Right lobe of liver (tissue), 4 donors: Measurements from ENCODE around the gene CLCN7.

Source experiments
- POLR2A ChIP-seq: fragments of 450-650 bp; IDR thresholded peaks from one replicate; pipeline ENCODE4 v1.6.1; 2017; ENCODE audit warnings: antibody characterized with exemption, mild to moderate bottlenecking
- TF ChIP-seq, protein P1 (sequence below), 4 donors: fragments of 200-600 bp in 3 of 4; fragments of 450-650 bp in 1 of 4; IDR thresholded peaks; one replicate each; pipeline versions ENCODE4 v1.5.1 to v1.8.0; 2016 to 2022; ENCODE audit warnings: antibody characterized with exemption in 4 of 4, mild to moderate bottlenecking in 2 of 4
- donor health status: DM: no; HTN: no; CAD: no.
- donor health status: DM: no; HTN: no; CAD: no.
- donor health status: DM: no; HTN: yes; CAD: no.

DNA sequence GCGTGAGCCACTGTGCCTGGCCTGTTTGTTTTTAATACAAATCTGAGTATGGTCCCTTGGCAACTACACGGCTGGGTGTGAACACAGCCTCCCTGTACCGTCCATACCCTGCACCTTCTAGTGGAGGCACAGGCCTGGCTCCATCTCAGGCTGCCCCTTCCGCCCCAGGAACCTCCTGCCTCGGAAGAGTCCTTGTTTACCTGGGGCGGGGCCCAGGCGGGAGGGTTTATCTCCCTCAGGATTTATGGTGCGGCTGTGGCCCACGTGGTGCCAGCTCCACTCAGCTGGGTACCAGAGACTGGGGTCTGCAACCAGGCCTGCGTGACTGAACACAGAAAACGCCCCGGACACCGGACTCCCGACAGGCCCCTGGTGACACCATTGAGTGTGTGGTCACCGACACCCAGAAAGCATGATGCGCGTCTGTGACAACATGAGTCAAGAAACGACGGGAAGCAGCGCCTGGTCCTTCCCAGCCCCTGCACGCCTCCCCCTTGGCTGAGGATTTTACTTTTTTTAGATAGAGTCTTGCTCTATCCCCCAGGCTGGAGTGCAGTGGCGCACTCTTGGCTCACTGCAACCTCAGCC, 79.3 kb downstream of the CLCN7 start:
- TF ChIP-seq, protein P1, sequence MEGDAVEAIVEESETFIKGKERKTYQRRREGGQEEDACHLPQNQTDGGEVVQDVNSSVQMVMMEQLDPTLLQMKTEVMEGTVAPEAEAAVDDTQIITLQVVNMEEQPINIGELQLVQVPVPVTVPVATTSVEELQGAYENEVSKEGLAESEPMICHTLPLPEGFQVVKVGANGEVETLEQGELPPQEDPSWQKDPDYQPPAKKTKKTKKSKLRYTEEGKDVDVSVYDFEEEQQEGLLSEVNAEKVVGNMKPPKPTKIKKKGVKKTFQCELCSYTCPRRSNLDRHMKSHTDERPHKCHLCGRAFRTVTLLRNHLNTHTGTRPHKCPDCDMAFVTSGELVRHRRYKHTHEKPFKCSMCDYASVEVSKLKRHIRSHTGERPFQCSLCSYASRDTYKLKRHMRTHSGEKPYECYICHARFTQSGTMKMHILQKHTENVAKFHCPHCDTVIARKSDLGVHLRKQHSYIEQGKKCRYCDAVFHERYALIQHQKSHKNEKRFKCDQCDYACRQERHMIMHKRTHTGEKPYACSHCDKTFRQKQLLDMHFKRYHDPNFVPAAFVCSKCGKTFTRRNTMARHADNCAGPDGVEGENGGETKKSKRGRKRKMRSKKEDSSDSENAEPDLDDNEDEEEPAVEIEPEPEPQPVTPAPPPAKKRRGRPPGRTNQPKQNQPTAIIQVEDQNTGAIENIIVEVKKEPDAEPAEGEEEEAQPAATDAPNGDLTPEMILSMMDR (IDR thresholded peaks at IDR 0.05), result no peak
- no peak for TF ChIP-seq POLR2A
